ENCODE measurements around the gene KLK7. TPM values are rescaled to one million over a fixed set of nuclear protein-coding genes. Genes with fewer than 3 reads are reported as not detected.
"Not testable (repeated sequence)": the region's sequence is repeated elsewhere in the genome, so short reads cannot be mapped to it uniquely, and the experiment has no call there.

The KLK7 gene
- total RNA-seq, 4 donors from 2014 or later: 0.34 to 0.89 TPM; not detected in 2

GRCh38 chr19:50992666-50993035, 8.9 kb upstream of the KLK7 start:
- no peaks in the 10 kb centered on the region for H3K27me3 ChIP-seq
- no peak overlapping the region for H3K27ac ChIP-seq
- H3K4me3 ChIP-seq (replicated peaks in 1 of 3): no peak overlapping the region
- no peaks in the 10 kb centered on the region for H3K4me1 ChIP-seq
- H3K36me3 ChIP-seq: no peaks in the 10 kb centered on the region
- WGBS, 2 donors: 68 to 71% methylated on average over 2 of the region's 2 CpGs
- DNase-seq: no peak
- H3K9me3 ChIP-seq: no peaks in the 10 kb centered on the region
- TF ChIP-seq CTCF (IDR thresholded peaks at IDR 0.05) (no peak), POLR2A (IDR thresholded peaks at IDR 0.05) (no peak)
- intact Hi-C loops (cut with DNase I): no loop called here

GRCh38 chr19:50984416-50984815, 699 bp upstream of the KLK7 start:
- H3K36me3 ChIP-seq; H3K27ac ChIP-seq; H3K4me1 ChIP-seq; H3K4me3 ChIP-seq (replicated peaks in 1 of 3); intact Hi-C loops (cut with DNase I); H3K27me3 ChIP-seq; H3K9me3 ChIP-seq; DNase-seq: not testable (repeated sequence)
- WGBS, 2 donors: 83 to 85% methylated on average over 14 of the region's 14 CpGs

GRCh38 chr19:50982186-50982585, 1.5 kb downstream of the KLK7 start:
- H3K27me3 ChIP-seq: no peaks in the 10 kb centered on the region

GRCh38 chr19:50981587-50982146, 2.0 kb downstream of the KLK7 start:
- no peak for TF ChIP-seq CTCF (IDR thresholded peaks at IDR 0.05)
- no peak for TF ChIP-seq POLR2A (IDR thresholded peaks at IDR 0.05)
- H3K27me3 ChIP-seq: no peaks in the 10 kb centered on the region
- no peak overlapping the region for H3K4me3 ChIP-seq (replicated peaks in 1 of 3)
- 53 to 73% methylated on average over 10 to 11 of the region's 11 CpGs for WGBS, 2 donors
- intact Hi-C loops (cut with DNase I): no loop called here
- H3K36me3 ChIP-seq: no peaks in the 10 kb centered on the region
- no peaks in the 10 kb centered on the region for H3K4me1 ChIP-seq
- H3K27ac ChIP-seq: no peak overlapping the region
- H3K9me3 ChIP-seq: no peaks in the 10 kb centered on the region
- DNase-seq: no peak

More at GRCh38 chr19:50982186-50982585, 1.5 kb downstream of the KLK7 start:
- WGBS, 2 donors: 77 to 86% methylated on average over 4 of the region's 4 CpGs
- intact Hi-C loops (cut with DNase I): no loop called here
- no peak for DNase-seq
- no peaks in the 10 kb centered on the region for H3K36me3 ChIP-seq
- H3K4me1 ChIP-seq: no peaks in the 10 kb centered on the region
- no peak overlapping the region for H3K4me3 ChIP-seq (replicated peaks in 1 of 3)
- H3K9me3 ChIP-seq: no peaks in the 10 kb centered on the region
- no peak for TF ChIP-seq CTCF (IDR thresholded peaks at IDR 0.05)
- TF ChIP-seq POLR2A (IDR thresholded peaks at IDR 0.05): no peak
- no peak overlapping the region for H3K27ac ChIP-seq

- no peaks in the 10 kb centered on the region for H3K4me1 ChIP-seq
- WGBS, 2 donors: 48 to 64% methylated on average over 7 to 13 of the region's 13 CpGs
- H3K9me3 ChIP-seq: no peaks in the 10 kb centered on the region
- H3K36me3 ChIP-seq: no peaks in the 10 kb centered on the region
- no peak overlapping the region for H3K4me3 ChIP-seq (replicated peaks in 1 of 3)
- no peak overlapping the region for H3K27ac ChIP-seq
- intact Hi-C loops (cut with DNase I): no loop called here
- H3K27me3 ChIP-seq: no peaks in the 10 kb centered on the region
- no peak for DNase-seq
- TF ChIP-seq CTCF (IDR thresholded peaks at IDR 0.05) (no peak), POLR2A (IDR thresholded peaks at IDR 0.05) (no peak)
Observed at GRCh38 chr19:50980208-50980607, 3.5 kb downstream of the KLK7 start.

GRCh38 chr19:50979758-50980157, 4.0 kb downstream of the KLK7 start:
- Histone ChIP-seq H3K27ac (no peak overlapping the region), H3K36me3 (no peaks in the 10 kb centered on the region), H3K9me3 (no peaks in the 10 kb centered on the region), H3K4me1 (no peaks in the 10 kb centered on the region), H3K27me3 (no peaks in the 10 kb centered on the region), H3K4me3 (replicated peaks in 1 of 3) (no peak overlapping the region)
- intact Hi-C loops (cut with DNase I): no loop called here
- no peak for DNase-seq
- TF ChIP-seq CTCF (IDR thresholded peaks at IDR 0.05): no peak
- TF ChIP-seq POLR2A (IDR thresholded peaks at IDR 0.05): no peak
- 58 to 63% methylated on average over 7 to 8 of the region's 8 CpGs for WGBS, 2 donors

Data from thyroid gland (tissue), 4 donors.